ENCODE data around the gene CTBS.
"Not testable (repeated sequence)": the region's sequence is repeated elsewhere in the genome, so short reads cannot be mapped to it uniquely, and the experiment has no call there.

DNA sequence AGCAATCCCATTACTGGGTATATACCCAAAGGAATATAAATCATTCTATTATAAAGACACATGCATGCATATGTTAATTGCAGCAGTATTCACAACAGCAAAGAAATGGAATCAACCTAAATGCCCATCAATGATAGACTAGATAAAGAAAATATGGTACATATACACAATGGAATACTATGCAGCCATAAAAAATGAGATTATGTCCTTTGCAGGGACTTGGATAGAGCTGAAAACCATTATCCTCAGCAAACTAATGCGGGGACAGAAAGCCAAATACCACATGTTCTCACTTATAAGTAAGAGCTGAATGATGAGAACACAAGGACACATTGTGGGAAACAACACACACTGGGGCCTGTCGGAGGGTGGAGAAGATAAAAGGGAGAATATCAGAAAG, 20.7 kb upstream of the CTBS start:
- TF ChIP-seq, protein P1, sequence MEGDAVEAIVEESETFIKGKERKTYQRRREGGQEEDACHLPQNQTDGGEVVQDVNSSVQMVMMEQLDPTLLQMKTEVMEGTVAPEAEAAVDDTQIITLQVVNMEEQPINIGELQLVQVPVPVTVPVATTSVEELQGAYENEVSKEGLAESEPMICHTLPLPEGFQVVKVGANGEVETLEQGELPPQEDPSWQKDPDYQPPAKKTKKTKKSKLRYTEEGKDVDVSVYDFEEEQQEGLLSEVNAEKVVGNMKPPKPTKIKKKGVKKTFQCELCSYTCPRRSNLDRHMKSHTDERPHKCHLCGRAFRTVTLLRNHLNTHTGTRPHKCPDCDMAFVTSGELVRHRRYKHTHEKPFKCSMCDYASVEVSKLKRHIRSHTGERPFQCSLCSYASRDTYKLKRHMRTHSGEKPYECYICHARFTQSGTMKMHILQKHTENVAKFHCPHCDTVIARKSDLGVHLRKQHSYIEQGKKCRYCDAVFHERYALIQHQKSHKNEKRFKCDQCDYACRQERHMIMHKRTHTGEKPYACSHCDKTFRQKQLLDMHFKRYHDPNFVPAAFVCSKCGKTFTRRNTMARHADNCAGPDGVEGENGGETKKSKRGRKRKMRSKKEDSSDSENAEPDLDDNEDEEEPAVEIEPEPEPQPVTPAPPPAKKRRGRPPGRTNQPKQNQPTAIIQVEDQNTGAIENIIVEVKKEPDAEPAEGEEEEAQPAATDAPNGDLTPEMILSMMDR (conservative IDR thresholded peaks at IDR 0.05; ENCODE audit: low read depth in 2 of 2), result not testable (repeated sequence)
- TF ChIP-seq JUNB (IDR thresholded peaks at IDR 0.05; ENCODE audit: unreplicated experiment); EZH2 (IDR thresholded peaks at IDR 0.05; ENCODE audit: low read depth, unreplicated experiment); CREB1 (CRISPR knock-in tag; IDR thresholded peaks at IDR 0.05; ENCODE audit: low read depth); ZNF114 (CRISPR knock-in tag; IDR thresholded peaks at IDR 0.05); EZH2phosphoT487 (IDR thresholded peaks at IDR 0.05; ENCODE audit: unreplicated experiment); POLR2AphosphoS5 (IDR thresholded peaks at IDR 0.05; ENCODE audit: low read depth); NANOG (IDR thresholded peaks at IDR 0.05; ENCODE audit: borderline replicate concordance); ZNF331 (CRISPR knock-in tag; IDR thresholded peaks at IDR 0.05; ENCODE audit: low read depth): not testable (repeated sequence)
- TF ChIP-seq, protein P2, sequence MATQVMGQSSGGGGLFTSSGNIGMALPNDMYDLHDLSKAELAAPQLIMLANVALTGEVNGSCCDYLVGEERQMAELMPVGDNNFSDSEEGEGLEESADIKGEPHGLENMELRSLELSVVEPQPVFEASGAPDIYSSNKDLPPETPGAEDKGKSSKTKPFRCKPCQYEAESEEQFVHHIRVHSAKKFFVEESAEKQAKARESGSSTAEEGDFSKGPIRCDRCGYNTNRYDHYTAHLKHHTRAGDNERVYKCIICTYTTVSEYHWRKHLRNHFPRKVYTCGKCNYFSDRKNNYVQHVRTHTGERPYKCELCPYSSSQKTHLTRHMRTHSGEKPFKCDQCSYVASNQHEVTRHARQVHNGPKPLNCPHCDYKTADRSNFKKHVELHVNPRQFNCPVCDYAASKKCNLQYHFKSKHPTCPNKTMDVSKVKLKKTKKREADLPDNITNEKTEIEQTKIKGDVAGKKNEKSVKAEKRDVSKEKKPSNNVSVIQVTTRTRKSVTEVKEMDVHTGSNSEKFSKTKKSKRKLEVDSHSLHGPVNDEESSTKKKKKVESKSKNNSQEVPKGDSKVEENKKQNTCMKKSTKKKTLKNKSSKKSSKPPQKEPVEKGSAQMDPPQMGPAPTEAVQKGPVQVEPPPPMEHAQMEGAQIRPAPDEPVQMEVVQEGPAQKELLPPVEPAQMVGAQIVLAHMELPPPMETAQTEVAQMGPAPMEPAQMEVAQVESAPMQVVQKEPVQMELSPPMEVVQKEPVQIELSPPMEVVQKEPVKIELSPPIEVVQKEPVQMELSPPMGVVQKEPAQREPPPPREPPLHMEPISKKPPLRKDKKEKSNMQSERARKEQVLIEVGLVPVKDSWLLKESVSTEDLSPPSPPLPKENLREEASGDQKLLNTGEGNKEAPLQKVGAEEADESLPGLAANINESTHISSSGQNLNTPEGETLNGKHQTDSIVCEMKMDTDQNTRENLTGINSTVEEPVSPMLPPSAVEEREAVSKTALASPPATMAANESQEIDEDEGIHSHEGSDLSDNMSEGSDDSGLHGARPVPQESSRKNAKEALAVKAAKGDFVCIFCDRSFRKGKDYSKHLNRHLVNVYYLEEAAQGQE (IDR thresholded peaks at IDR 0.05; ENCODE audit: unreplicated experiment), result not testable (repeated sequence)

All from GM23338 (cell line).